Left hindlimb (tissue), 1 donor: ENCODE data around the gene NFE2L1.
"Not testable (repeated sequence)": the region's sequence is repeated elsewhere in the genome, so short reads cannot be mapped to it uniquely, and the experiment has no call there.

Experiments
- DNase-seq: peaks from one replicate; pipeline ENCODE4 v3.0.0-alpha.2; 2018

Gene NFE2L1

GRCh38 chr17:48070195-48070594 lies 22.0 kb downstream of the NFE2L1 start:
- no peak for DNase-seq

GRCh38 chr17:48071654-48072053 lies 23.5 kb downstream of the NFE2L1 start:
- DNase-seq = no peak

- DNase-seq = not testable (repeated sequence)
Observed at GRCh38 chr17:48072811-48073210, 24.7 kb downstream of the NFE2L1 start.

GRCh38 chr17:48073566-48074094 lies 25.5 kb downstream of the NFE2L1 start:
- DNase-seq = not testable (repeated sequence)

- no peak for DNase-seq
Observed at GRCh38 chr17:48074322-48075081, 26.3 kb downstream of the NFE2L1 start.

GRCh38 chr17:48077152-48077551 lies 29.0 kb downstream of the NFE2L1 start:
- DNase-seq = not testable (repeated sequence)

GRCh38 chr17:48081858-48082257 lies 33.7 kb downstream of the NFE2L1 start:
- DNase-seq = no peak

- no peak for DNase-seq
Observed at GRCh38 chr17:48084932-48085331, 36.8 kb downstream of the NFE2L1 start.

GRCh38 chr17:48093341-48094045 lies 45.3 kb downstream of the NFE2L1 start:
- no peak for DNase-seq

- no peak for DNase-seq
Observed at GRCh38 chr17:48095611-48096010, 47.5 kb downstream of the NFE2L1 start.

GRCh38 chr17:48100160-48100559 lies 52.0 kb downstream of the NFE2L1 start:
- DNase-seq = no peak

GRCh38 chr17:48100591-48101011 lies 52.4 kb downstream of the NFE2L1 start:
- DNase-seq = peak; percentile 83

GRCh38 chr17:48101012-48101720 lies 53.0 kb downstream of the NFE2L1 start, which contains the start of gene CBX1:
CBX1 (minus strand) TSS chr17:48101478; CDS start chr17:48077004, 24,474 bp downstream.
- peak; percentile 97 for DNase-seq

GRCh38 chr17:48102043-48102750 lies 54.0 kb downstream of the NFE2L1 start:
- no peak for DNase-seq

GRCh38 chr17:48102798-48103715 lies 54.9 kb downstream of the NFE2L1 start:
- no peak for DNase-seq

GRCh38 chr17:48104440-48104839 lies 56.3 kb downstream of the NFE2L1 start:
- no peak for DNase-seq

- no peak for DNase-seq
Observed at GRCh38 chr17:48106802-48107136, 58.6 kb downstream of the NFE2L1 start.

- DNase-seq = peak; percentile 91
Observed at GRCh38 chr17:48107137-48108055, 59.2 kb downstream of the NFE2L1 start, which contains the start of gene SNX11. SNX11 (plus strand) TSS chr17:48107766; CDS start chr17:48112044, 4,278 bp downstream.

GRCh38 chr17:48110761-48111160 lies 62.6 kb downstream of the NFE2L1 start:
- DNase-seq = no peak
